GM06990 (cell line): Measurements from ENCODE around the gene DHRS7.

Experiments used
- DNase-seq: peaks from one replicate; pipeline ENCODE4 v3.0.0-alpha.2; 2011; ENCODE audit not compliant: insufficient read length; ENCODE audit errors: extremely low read depth
- H3K27me3 ChIP-seq: replicated peaks from 2 replicates; pipeline ENCODE4 v1.6.0; 2011; ENCODE audit warnings: low read length; ENCODE audit not compliant: control insufficient read depth, insufficient read depth
- H3K36me3 ChIP-seq: 2 replicates; pipeline ENCODE4 v1.5.1; 2011; ENCODE audit warnings: low read length; ENCODE audit not compliant: control insufficient read depth, insufficient read depth
- H3K4me3 ChIP-seq: replicated peaks from 2 replicates; pipeline ENCODE4 v1.5.1; 2011; ENCODE audit warnings: low read depth, mild to moderate bottlenecking, control low read depth, low read length
- CTCF ChIP-seq: IDR thresholded peaks from 2 replicates; pipeline ENCODE4 v1.5.1; 2011; ENCODE audit warnings: low read length, control low read depth, mild to moderate bottlenecking, inconsistent platforms; ENCODE audit not compliant: insufficient read depth, poor library complexity, severe bottlenecking

Gene DHRS7

GRCh38 chr14:60153991-60154390 lies 11.2 kb downstream of the DHRS7 start:
- TF ChIP-seq CTCF = no peak
- no peak for DNase-seq
- Histone ChIP-seq H3K4me3 (no peak overlapping the region), H3K36me3 (peaks cover 3% of the 10 kb centered on the region), H3K27me3 (no peaks in the 10 kb centered on the region)

GRCh38 chr14:60151715-60152114 lies 13.5 kb downstream of the DHRS7 start:
- Histone ChIP-seq H3K4me3 (no peak overlapping the region), H3K27me3 (no peaks in the 10 kb centered on the region), H3K36me3 (peaks cover 7% of the 10 kb centered on the region)
- DNase-seq = no peak
- no peak for TF ChIP-seq CTCF

- DNase-seq = no peak
- no peaks in the 10 kb centered on the region for H3K36me3 ChIP-seq
- H3K27me3 ChIP-seq = no peaks in the 10 kb centered on the region
- no peak overlapping the region for H3K4me3 ChIP-seq
- no peak for TF ChIP-seq CTCF
Observed at GRCh38 chr14:60134702-60135101, 30.5 kb downstream of the DHRS7 start.

- Histone ChIP-seq H3K27me3 (no peaks in the 10 kb centered on the region), H3K36me3 (no peaks in the 10 kb centered on the region), H3K4me3 (no peak overlapping the region)
- no peak for DNase-seq
- no peak for TF ChIP-seq CTCF
Observed at GRCh38 chr14:60133487-60133886, 31.7 kb downstream of the DHRS7 start.

GRCh38 chr14:60125918-60126317 lies 39.3 kb downstream of the DHRS7 start:
- TF ChIP-seq CTCF = no peak
- Histone ChIP-seq H3K36me3 (peaks cover 3% of the 10 kb centered on the region), H3K27me3 (no peaks in the 10 kb centered on the region), H3K4me3 (no peak overlapping the region)
- no peak for DNase-seq

DNA sequence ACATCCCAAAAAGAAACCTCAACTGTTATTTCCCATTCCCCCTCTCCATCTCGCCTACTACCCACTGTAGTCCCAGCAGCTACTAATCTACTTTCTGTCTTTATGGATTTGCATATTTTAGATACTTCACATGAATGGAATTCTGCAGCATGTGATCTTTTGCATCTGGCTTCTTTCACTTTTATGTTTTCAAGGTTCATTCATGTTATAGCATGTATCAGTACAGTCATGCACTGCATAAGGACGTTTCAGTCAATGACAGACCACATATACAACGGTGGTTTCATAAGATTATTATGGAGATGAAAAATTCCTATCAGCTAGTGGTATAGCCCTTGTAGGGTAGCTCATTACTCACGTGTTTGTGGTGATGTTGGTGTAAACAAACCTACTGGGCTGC lies 49.0 kb downstream of the DHRS7 start:
- H3K36me3 ChIP-seq = peaks cover 4% of the 10 kb centered on the region
- no peak for DNase-seq
- no peak for TF ChIP-seq CTCF
- H3K27me3 ChIP-seq = no peaks in the 10 kb centered on the region
- H3K4me3 ChIP-seq = no peak overlapping the region
